Hepatocyte (in vitro differentiated cells): ENCODE data around the gene HS3ST3B1. TPM values are rescaled to one million over a fixed set of nuclear protein-coding genes. Genes with fewer than 3 reads are reported as not detected.

Source experiments
- DNase-seq: peaks from one replicate; pipeline ENCODE4 v3.0.0-alpha.2; 2016; ENCODE audit warnings: low spot score
- H2AFZ ChIP-seq: fragments of 200-600 bp; sonication (generic); 2 replicates; pipeline ENCODE4 v1.6.0; 2016; ENCODE audit warnings: antibody characterized with exemption, mild to moderate bottlenecking
- H3K27ac ChIP-seq: fragments of 200-600 bp; sonication (generic); 2 replicates; pipeline ENCODE4 v1.5.1; 2016; ENCODE audit warnings: mild to moderate bottlenecking
- H3K27me3 ChIP-seq: fragments of 200-600 bp; sonication (generic); 2 replicates; pipeline ENCODE4 v1.6.1; 2016
- H3K36me3 ChIP-seq: fragments of 200-600 bp; sonication (generic); replicated peaks from 2 replicates; pipeline ENCODE4 v1.5.1; 2016; ENCODE audit warnings: low read depth; ENCODE audit not compliant: insufficient read depth
- H3K4me1 ChIP-seq: fragments of 200-600 bp; sonication (generic); 2 replicates; pipeline ENCODE4 v1.5.1; 2016; ENCODE audit warnings: mild to moderate bottlenecking, moderate library complexity; ENCODE audit not compliant: insufficient read depth
- H3K4me2 ChIP-seq: fragments of 200-600 bp; sonication (generic); 2 replicates; pipeline ENCODE4 v1.6.0; 2016
- H3K4me3 ChIP-seq: fragments of 200-600 bp; sonication (generic); 2 replicates; pipeline ENCODE4 v1.5.1; 2016; ENCODE audit warnings: mild to moderate bottlenecking
- H3K79me2 ChIP-seq: fragments of 200-600 bp; sonication (generic); 2 replicates; pipeline ENCODE4 v1.6.0; 2017; ENCODE audit warnings: mild to moderate bottlenecking
- H3K9me2 ChIP-seq: fragments of 200-600 bp; sonication (generic); replicated peaks from 2 replicates; pipeline ENCODE4 v1.6.0; 2017; ENCODE audit warnings: mild to moderate bottlenecking; ENCODE audit not compliant: insufficient read depth
- H3K9me3 ChIP-seq: fragments of 200-600 bp; sonication (generic); 2 replicates; pipeline ENCODE4 v1.5.1; 2016; ENCODE audit warnings: low read depth, mild to moderate bottlenecking
- H4K20me1 ChIP-seq: fragments of 200-600 bp; sonication (generic); 2 replicates; pipeline ENCODE4 v1.6.0; 2016; ENCODE audit warnings: mild to moderate bottlenecking; ENCODE audit not compliant: insufficient read depth, poor library complexity, severe bottlenecking
- CTCF ChIP-seq: fragments of 200-600 bp; sonication (generic); IDR thresholded peaks from 2 replicates; pipeline ENCODE4 v1.5.1; 2016; ENCODE audit warnings: antibody characterized with exemption, mild to moderate bottlenecking; ENCODE audit not compliant: poor library complexity
- EZH2 ChIP-seq: fragments of 200-600 bp; sonication (generic); IDR thresholded peaks from 2 replicates; pipeline ENCODE4 v1.6.1; 2016; ENCODE audit warnings: antibody characterized with exemption, mild to moderate bottlenecking, borderline replicate concordance
- EZH2phosphoT487 ChIP-seq: fragments of 200-600 bp; sonication (generic); IDR thresholded peaks from one replicate; pipeline ENCODE4 v1.6.1; 2018; ENCODE audit warnings: antibody characterized with exemption, mild to moderate bottlenecking, low read depth, moderate library complexity; ENCODE audit not compliant: unreplicated experiment, severe bottlenecking
- WGBS: methylation state at CpG from one replicate; pipeline ENCODE4 v1.1.6; 2016; ENCODE audit warnings: low lambda C conversion rate; ENCODE audit errors: missing lambda C conversion rate; 5-methylcytosine and 5-hydroxymethylcytosine counted together
- polyA plus RNA-seq: library from polyadenylated mRNA; unstranded; fragments of >200 nt; fragmentation: Nextera tagmentation; extraction: Ambion mirVana; gene quantifications from 2 replicates; pipeline ENCODE4 v1.2.1, GENCODE V29; 2016
- total RNA-seq: library from RNA; depleted of rRNA; stranded (reverse); fragments of >200 nt; gene quantifications from 2 replicates; pipeline ENCODE4 v1.2.3, GENCODE V29; 2014

The HS3ST3B1 gene
- total and polyA plus RNA-seq, 2 experiments from 2014 or later = 3.7 to 5.8 TPM

- Histone ChIP-seq H3K4me1 (peaks cover 3% of the 10 kb centered on the region), H4K20me1 (no peaks in the 10 kb centered on the region), H3K79me2 (peaks cover 3% of the 10 kb centered on the region), H2AFZ (no peak overlapping the region), H3K4me3 (no peak overlapping the region), H3K27me3 (peaks cover 4% of the 10 kb centered on the region), H3K36me3 (no peaks in the 10 kb centered on the region), H3K9me2 (no peaks in the 10 kb centered on the region), H3K4me2 (no peak overlapping the region), H3K9me3 (no peaks in the 10 kb centered on the region), H3K27ac (no peak overlapping the region)
- WGBS = 55% methylated on average over 5 of the region's 5 CpGs
- no peak for TF ChIP-seq EZH2phosphoT487
- TF ChIP-seq CTCF = no peak
- no peak for DNase-seq
Measured at GRCh38 chr17:14329900-14330491, 29.1 kb downstream of the HS3ST3B1 start.

- H3K27me3 ChIP-seq = peaks cover 4% of the 10 kb centered on the region
- TF ChIP-seq EZH2 (no peak), CTCF (no peak), EZH2phosphoT487 (no peak)
- H3K36me3 ChIP-seq = no peaks in the 10 kb centered on the region
- no peak overlapping the region for H3K27ac ChIP-seq
- H3K9me3 ChIP-seq = no peaks in the 10 kb centered on the region
- no peaks in the 10 kb centered on the region for H4K20me1 ChIP-seq
- H3K79me2 ChIP-seq = peaks cover 3% of the 10 kb centered on the region
- no peak for DNase-seq
- H2AFZ ChIP-seq = no peak overlapping the region
- no peak overlapping the region for H3K4me2 ChIP-seq
- H3K4me1 ChIP-seq = peaks cover 3% of the 10 kb centered on the region
- WGBS = 61% methylated on average over 8 of the region's 8 CpGs
- no peaks in the 10 kb centered on the region for H3K9me2 ChIP-seq
- no peak overlapping the region for H3K4me3 ChIP-seq
Measured at GRCh38 chr17:14330492-14330962, 29.6 kb downstream of the HS3ST3B1 start.

- H4K20me1 ChIP-seq = no peaks in the 10 kb centered on the region
- H3K79me2 ChIP-seq = peaks cover 3% of the 10 kb centered on the region
- no peak overlapping the region for H2AFZ ChIP-seq
- H3K9me2 ChIP-seq = no peaks in the 10 kb centered on the region
- peaks cover 4% of the 10 kb centered on the region for H3K27me3 ChIP-seq
- no peak overlapping the region for H3K27ac ChIP-seq
- H3K4me2 ChIP-seq = no peak overlapping the region
- H3K4me1 ChIP-seq = peaks cover 3% of the 10 kb centered on the region
- 75% methylated on average over 10 of the region's 10 CpGs for WGBS
- no peaks in the 10 kb centered on the region for H3K36me3 ChIP-seq
- no peak for DNase-seq
- no peaks in the 10 kb centered on the region for H3K9me3 ChIP-seq
- TF ChIP-seq CTCF (no peak), EZH2phosphoT487 (no peak), EZH2 (no peak)
- no peak overlapping the region for H3K4me3 ChIP-seq
Measured at GRCh38 chr17:14331225-14331981, 30.5 kb downstream of the HS3ST3B1 start.
